Glomerular visceral epithelial cell (primary cell): Measurements from ENCODE around the gene HTR4.
A peak's percentile ranks its signal among the peaks of the same experiment; 100 is the strongest.
"Not testable (repeated sequence)": the region's sequence is repeated elsewhere in the genome, so short reads cannot be mapped to it uniquely, and the experiment has no call there.

Experiments
- DNase-seq: peaks from one replicate; pipeline ENCODE4 v3.0.0-alpha.2; 2016; ENCODE audit errors: extremely low spot score

The HTR4 gene

GRCh38 chr5:148476302-148476701, 178.0 kb downstream of the HTR4 start:
- DNase-seq = no peak

- no peak for DNase-seq
Measured at GRCh38 chr5:148474025-148474511, 180.3 kb downstream of the HTR4 start.

- no peak for DNase-seq
Measured at GRCh38 chr5:148471379-148471778, 182.9 kb downstream of the HTR4 start.

GRCh38 chr5:148469501-148469935, 184.8 kb downstream of the HTR4 start:
- DNase-seq = no peak

GRCh38 chr5:148468746-148469145, 185.6 kb downstream of the HTR4 start:
- DNase-seq = not testable (repeated sequence)

- no peak for DNase-seq
Measured at GRCh38 chr5:148467958-148468357, 186.4 kb downstream of the HTR4 start.

GRCh38 chr5:148466236-148466580, 188.1 kb downstream of the HTR4 start:
- DNase-seq = no peak

GRCh38 chr5:148465381-148466235, 188.7 kb downstream of the HTR4 start:
- DNase-seq = no peak

GRCh38 chr5:148459669-148460068, 194.7 kb downstream of the HTR4 start:
- DNase-seq = no peak

GRCh38 chr5:148458036-148458888, 196.1 kb downstream of the HTR4 start:
- no peak for DNase-seq

- no peak for DNase-seq
Measured at GRCh38 chr5:148457183-148457620, 197.1 kb downstream of the HTR4 start.

GRCh38 chr5:148455185-148455584, 199.1 kb downstream of the HTR4 start:
- peak; percentile 20 for DNase-seq

GRCh38 chr5:148454576-148454975, 199.8 kb downstream of the HTR4 start:
- DNase-seq = no peak

- no peak for DNase-seq
Measured at GRCh38 chr5:148452499-148453193, 201.7 kb downstream of the HTR4 start.

- DNase-seq = no peak
Measured at GRCh38 chr5:148446611-148447010, 207.7 kb downstream of the HTR4 start.

- no peak for DNase-seq
Measured at GRCh38 chr5:148445578-148445977, 208.7 kb downstream of the HTR4 start.

GRCh38 chr5:148443998-148444397, 210.3 kb downstream of the HTR4 start:
- DNase-seq = peak; percentile 62

- DNase-seq = no peak
Measured at GRCh38 chr5:148443241-148443640, 211.1 kb downstream of the HTR4 start.

GRCh38 chr5:148438933-148439332, 215.4 kb downstream of the HTR4 start:
- no peak for DNase-seq

- DNase-seq = no peak
Measured at GRCh38 chr5:148437249-148437648, 217.1 kb downstream of the HTR4 start.

- no peak for DNase-seq
Measured at GRCh38 chr5:148436029-148436428, 218.3 kb downstream of the HTR4 start.

- no peak for DNase-seq
Measured at GRCh38 chr5:148433826-148434225, 220.5 kb downstream of the HTR4 start.
